Activated T-helper 17 cell treated with anti-CD3 and anti-CD28 coated beads, Interleukin-2, amount 50 U/mL, for 72 hours (primary cell): ENCODE results near the gene MAPK6. TPM values are rescaled to one million over a fixed set of nuclear protein-coding genes. Genes with fewer than 3 reads are reported as not detected.

Source experiments
- ATAC-seq: fragments of 150-1000 bp; cut with Tn5 transposase; replicated peaks from 2 replicates; pipeline ENCODE4 v1.10.0; 2021; ENCODE audit warnings: mild to moderate bottlenecking, moderate library complexity
- H3K27ac Mint-ChIP-seq: one replicate; pipeline ENCODE4 v1.8.0; 2022; ENCODE audit warnings: mixed read lengths
- H3K27me3 Mint-ChIP-seq: one replicate; pipeline ENCODE4 v1.8.0; 2022; ENCODE audit warnings: mixed read lengths
- H3K36me3 Mint-ChIP-seq: one replicate; pipeline ENCODE4 v1.8.0; 2022; ENCODE audit warnings: low read depth, mild to moderate bottlenecking, mixed read lengths
- H3K4me1 Mint-ChIP-seq: one replicate; pipeline ENCODE4 v1.8.0; 2022; ENCODE audit warnings: mixed read lengths
- H3K4me3 Mint-ChIP-seq: one replicate; pipeline ENCODE4 v1.8.0; 2022; ENCODE audit warnings: mild to moderate bottlenecking, mixed read lengths
- H3K9me3 Mint-ChIP-seq: one replicate; pipeline ENCODE4 v1.8.0; 2022; ENCODE audit warnings: mixed read lengths
- total RNA-seq, 2 donors: library from RNA; stranded (reverse); gene quantifications; one replicate each; pipeline ENCODE4 v1.2.3, GENCODE V29; 2022

The MAPK6 gene
- total RNA-seq, 2 donors from 2014 or later, result 36.5 to 62.3 TPM

DNA sequence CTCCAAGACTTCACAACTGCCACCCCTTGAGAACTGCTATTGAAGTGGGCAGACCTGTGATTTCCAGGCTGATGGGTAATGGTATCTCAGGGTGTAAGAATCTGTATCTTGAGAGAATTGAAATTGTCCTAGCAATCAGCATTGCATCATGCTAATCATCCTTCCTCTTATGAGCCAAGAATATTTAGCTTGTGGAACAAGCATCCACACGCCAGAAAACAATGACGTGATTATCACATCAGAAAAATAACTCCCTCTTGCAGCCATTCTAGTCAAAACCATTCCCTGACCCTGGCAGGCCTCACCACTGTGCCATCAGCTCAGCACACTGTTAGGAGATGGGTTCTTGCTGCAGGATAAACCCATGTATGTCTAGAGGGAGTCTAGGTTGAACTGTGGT, 86.8 kb downstream of the MAPK6 start:
- no peak for ATAC-seq
- no peak overlapping the region for H3K27ac Mint-ChIP-seq
- H3K4me1 Mint-ChIP-seq, result no peaks in the 10 kb centered on the region
- H3K36me3 Mint-ChIP-seq, result no peaks in the 10 kb centered on the region
- H3K27me3 Mint-ChIP-seq, result peaks cover 20% of the 10 kb centered on the region
- no peak overlapping the region for H3K4me3 Mint-ChIP-seq
- no peaks in the 10 kb centered on the region for H3K9me3 Mint-ChIP-seq

- Mint-ChIP-seq H3K27ac (no peak overlapping the region), H3K4me1 (no peaks in the 10 kb centered on the region), H3K4me3 (no peak overlapping the region), H3K27me3 (peaks cover 24% of the 10 kb centered on the region), H3K36me3 (no peaks in the 10 kb centered on the region), H3K9me3 (no peaks in the 10 kb centered on the region)
- ATAC-seq, result no peak
These were observed 87.6 kb downstream of the MAPK6 start for GRCh38 chr15:52106641-52107040.

DNA sequence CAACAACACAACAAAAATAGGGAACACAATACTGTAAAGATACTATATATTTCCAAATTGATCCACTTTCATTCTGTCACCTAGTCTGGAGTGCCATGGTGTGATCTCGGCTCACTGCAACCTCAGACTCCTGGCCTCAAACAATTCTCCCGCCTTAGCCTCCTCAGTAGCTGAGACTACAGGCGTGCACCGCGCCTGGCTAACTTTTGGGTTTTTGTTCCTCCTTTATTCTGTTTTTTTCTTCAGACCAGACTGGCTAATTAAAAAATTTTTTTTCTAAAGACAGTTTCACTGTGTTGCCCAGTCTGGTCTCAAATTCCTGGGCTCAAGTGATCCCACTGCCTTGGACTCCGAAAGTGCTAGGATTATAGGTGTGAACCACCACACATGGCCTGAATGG, 88.2 kb downstream of the MAPK6 start:
- no peak overlapping the region for H3K4me3 Mint-ChIP-seq
- no peak overlapping the region for H3K27ac Mint-ChIP-seq
- ATAC-seq, result no peak
- peaks cover 21% of the 10 kb centered on the region for H3K27me3 Mint-ChIP-seq
- H3K36me3 Mint-ChIP-seq, result no peaks in the 10 kb centered on the region
- no peaks in the 10 kb centered on the region for H3K9me3 Mint-ChIP-seq
- H3K4me1 Mint-ChIP-seq, result no peaks in the 10 kb centered on the region

- ATAC-seq, result no peak
- Mint-ChIP-seq H3K9me3 (no peaks in the 10 kb centered on the region), H3K4me3 (no peak overlapping the region), H3K27ac (no peak overlapping the region), H3K27me3 (peaks cover 16% of the 10 kb centered on the region), H3K4me1 (no peaks in the 10 kb centered on the region), H3K36me3 (no peaks in the 10 kb centered on the region)
These were observed 90.8 kb downstream of the MAPK6 start for GRCh38 chr15:52109559-52110451.

GRCh38 chr15:52111517-52112202, 92.6 kb downstream of the MAPK6 start:
- no peaks in the 10 kb centered on the region for H3K36me3 Mint-ChIP-seq
- H3K9me3 Mint-ChIP-seq, result no peaks in the 10 kb centered on the region
- H3K27ac Mint-ChIP-seq, result no peak overlapping the region
- H3K4me3 Mint-ChIP-seq, result peak overlapping the region; percentile 57
- ATAC-seq, result no peak
- no peaks in the 10 kb centered on the region for H3K4me1 Mint-ChIP-seq
- H3K27me3 Mint-ChIP-seq, result peaks cover 16% of the 10 kb centered on the region

DNA sequence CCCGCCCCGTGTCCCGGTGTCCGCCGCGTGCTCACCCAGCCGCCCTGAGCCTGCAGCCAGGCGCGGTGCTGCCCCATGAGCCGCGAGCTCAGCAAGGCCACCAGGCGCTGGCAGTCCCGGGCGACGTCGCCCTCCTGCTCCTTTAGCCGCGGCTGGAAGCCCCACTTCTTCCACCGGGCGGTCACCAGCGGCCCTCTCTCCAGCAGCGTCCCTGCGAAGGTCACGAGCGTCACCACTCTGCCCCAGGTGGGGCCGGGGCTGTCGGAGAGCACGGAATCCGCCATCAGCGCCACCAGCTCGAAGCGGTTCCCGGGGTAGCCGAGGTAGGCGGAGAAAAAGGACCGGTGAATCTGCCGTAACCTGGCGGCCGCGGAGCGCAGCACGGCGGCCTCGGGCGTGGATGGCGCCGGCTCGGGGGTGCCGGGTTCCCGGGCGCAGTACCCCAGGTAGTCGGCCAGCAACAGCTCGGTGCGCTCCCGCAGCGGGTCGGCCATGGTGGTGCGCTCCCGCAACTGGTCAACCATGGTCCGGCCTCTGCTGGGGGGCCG, 93.3 kb downstream of the MAPK6 start:
- Mint-ChIP-seq H3K9me3 (no peaks in the 10 kb centered on the region), H3K27ac (no peak overlapping the region), H3K36me3 (no peaks in the 10 kb centered on the region), H3K27me3 (peaks cover 16% of the 10 kb centered on the region), H3K4me3 (peak overlapping the region; percentile 57), H3K4me1 (no peaks in the 10 kb centered on the region)
- ATAC-seq, result peak; percentile 71

DNA sequence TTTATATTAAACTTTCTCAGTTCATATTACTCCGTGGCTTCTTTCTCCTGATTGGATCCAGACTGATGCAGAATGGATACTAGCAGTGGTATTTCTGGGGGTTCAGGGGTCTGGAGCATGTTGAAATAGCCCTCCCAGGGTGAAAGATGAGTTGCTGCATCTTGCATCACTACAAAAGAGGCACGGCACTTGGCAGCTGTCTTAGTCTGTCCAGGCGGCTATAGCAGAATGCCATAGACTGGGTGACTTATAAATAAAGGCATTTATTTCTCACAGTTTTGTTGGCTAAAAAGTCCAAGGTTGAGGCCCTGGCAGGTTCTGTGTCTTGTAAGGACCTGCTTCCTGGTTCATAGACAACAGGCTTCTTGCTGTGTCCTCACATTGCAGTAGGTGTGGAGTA, 94.2 kb downstream of the MAPK6 start:
- H3K27ac Mint-ChIP-seq, result no peak overlapping the region
- H3K4me1 Mint-ChIP-seq, result no peaks in the 10 kb centered on the region
- H3K9me3 Mint-ChIP-seq, result no peaks in the 10 kb centered on the region
- H3K4me3 Mint-ChIP-seq, result peak overlapping the region; percentile 45
- peaks cover 16% of the 10 kb centered on the region for H3K27me3 Mint-ChIP-seq
- no peak for ATAC-seq
- H3K36me3 Mint-ChIP-seq, result no peaks in the 10 kb centered on the region

GRCh38 chr15:52113708-52114107, 94.7 kb downstream of the MAPK6 start:
- H3K4me1 Mint-ChIP-seq, result no peaks in the 10 kb centered on the region
- no peak for ATAC-seq
- H3K4me3 Mint-ChIP-seq, result no peak overlapping the region
- H3K27me3 Mint-ChIP-seq, result peaks cover 15% of the 10 kb centered on the region
- H3K9me3 Mint-ChIP-seq, result no peaks in the 10 kb centered on the region
- H3K36me3 Mint-ChIP-seq, result no peaks in the 10 kb centered on the region
- H3K27ac Mint-ChIP-seq, result no peak overlapping the region

- H3K27ac Mint-ChIP-seq, result no peak overlapping the region
- no peaks in the 10 kb centered on the region for H3K4me1 Mint-ChIP-seq
- no peak overlapping the region for H3K4me3 Mint-ChIP-seq
- peaks cover 11% of the 10 kb centered on the region for H3K27me3 Mint-ChIP-seq
- H3K9me3 Mint-ChIP-seq, result no peaks in the 10 kb centered on the region
- no peak for ATAC-seq
- no peaks in the 10 kb centered on the region for H3K36me3 Mint-ChIP-seq
These were observed 95.4 kb downstream of the MAPK6 start for GRCh38 chr15:52114261-52115055.

DNA sequence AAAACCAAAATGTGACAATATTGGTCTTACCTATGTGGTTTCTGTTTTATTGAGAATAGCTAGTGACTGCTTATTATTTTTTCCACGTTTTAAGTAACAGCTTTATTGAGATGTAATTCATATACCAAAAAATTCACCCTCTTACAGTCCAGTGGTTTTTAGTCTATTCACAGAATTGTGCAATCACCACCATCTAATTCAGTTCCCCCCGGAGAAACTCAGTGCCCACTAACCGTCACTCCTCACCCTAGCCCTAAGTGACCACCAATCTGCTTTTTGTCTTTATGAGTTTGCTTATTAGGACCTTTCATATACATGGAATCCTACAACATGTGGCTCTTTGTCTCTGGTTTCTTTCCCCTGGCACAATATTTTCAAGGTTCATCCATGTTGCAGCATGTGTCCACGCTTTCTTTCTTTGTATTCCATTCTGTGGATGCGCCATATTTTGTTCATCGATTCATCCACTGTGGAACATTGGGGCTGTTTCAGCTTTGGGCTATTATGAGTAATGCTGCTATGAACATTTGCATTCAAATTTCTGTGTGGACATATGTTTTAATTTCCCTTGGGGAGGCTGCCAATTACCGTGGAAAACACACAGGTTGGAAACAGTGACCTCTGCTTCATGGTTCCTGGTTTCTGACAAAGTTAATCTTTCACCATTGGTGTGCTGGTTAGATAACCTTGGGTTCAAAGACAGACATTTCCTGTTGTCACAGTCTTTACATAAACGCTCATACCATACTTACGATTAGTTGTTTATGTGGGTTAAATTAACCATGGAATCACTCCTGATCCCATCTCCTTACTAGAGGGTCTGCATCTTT, 96.8 kb downstream of the MAPK6 start:
- ATAC-seq, result no peak
- Mint-ChIP-seq H3K27ac (no peak overlapping the region), H3K27me3 (peaks cover 4% of the 10 kb centered on the region), H3K4me1 (no peaks in the 10 kb centered on the region), H3K36me3 (no peaks in the 10 kb centered on the region), H3K4me3 (no peak overlapping the region), H3K9me3 (no peaks in the 10 kb centered on the region)

Other genes starting within 250 kb of the MAPK6 start
- gene TMOD3, start 189.6 kb upstream of the MAPK6 start, total RNA-seq, result 10 to 100 TPM; 64.5 to 76.9 TPM
- gene LEO1, start 47.4 kb upstream of the MAPK6 start, total RNA-seq, result 10 to 100 TPM; 22.7 to 31.7 TPM
- not detected for gene BCL2L10, start 93.6 kb downstream of the MAPK6 start, total RNA-seq
- 10 to 100 TPM; 19.5 to 21.9 TPM for gene GNB5, start 172.2 kb downstream of the MAPK6 start, total RNA-seq